Measurements from ENCODE around the gene HNRNPAB.
"Not testable (repeated sequence)": the region's sequence is repeated elsewhere in the genome, so short reads cannot be mapped to it uniquely, and the experiment has no call there.

The HNRNPAB gene

DNA sequence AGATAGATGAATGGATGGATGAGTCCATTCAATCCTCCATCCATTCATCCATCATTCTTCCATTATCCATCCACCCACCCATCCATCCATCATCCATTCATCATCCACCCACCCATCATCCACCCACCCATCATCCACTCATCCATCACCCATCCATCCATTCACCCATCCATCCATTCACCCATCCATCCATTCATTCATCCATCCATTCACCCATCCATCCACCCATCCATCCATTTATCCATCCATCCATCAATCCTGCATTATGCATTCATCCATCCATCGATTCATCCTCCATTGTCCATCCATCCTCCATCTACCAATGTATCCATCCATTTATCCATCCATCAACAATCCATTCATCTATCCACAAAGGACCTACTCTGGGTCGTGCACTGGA is 41.1 kb downstream of the HNRNPAB start:
- DNase-seq (ENCODE audit: low read depth): no peak

DNA sequence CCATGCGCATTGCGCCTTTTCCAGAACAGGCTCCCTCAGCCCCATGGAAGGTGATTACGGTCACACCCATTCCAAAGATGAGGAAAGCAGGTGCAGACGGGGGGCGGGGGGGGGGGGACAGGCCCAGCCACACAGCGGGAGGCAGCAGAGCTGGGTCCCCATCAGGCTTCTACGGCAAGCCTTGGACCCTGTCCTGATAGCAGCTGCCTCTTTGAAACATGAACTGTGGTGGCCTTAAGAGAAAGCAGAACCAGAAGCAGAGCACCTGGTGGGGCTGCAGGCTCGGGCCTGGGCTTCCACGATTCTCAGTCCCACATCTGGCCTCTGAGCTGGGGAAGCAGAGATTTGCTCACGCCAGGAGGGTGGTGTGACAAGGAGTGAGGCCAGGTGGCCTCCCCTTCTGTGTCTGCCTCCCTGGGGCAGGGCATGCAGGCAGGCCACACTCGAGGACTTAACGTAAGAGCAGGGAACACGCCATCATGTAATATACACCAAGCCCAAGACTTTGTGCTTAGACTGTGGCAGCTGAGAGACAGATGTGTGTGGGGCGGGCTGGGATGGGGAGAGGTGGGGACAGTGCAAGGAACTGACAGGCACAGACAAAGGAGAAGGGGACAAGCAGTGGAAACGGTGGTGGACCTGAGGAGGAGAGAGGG is 42.4 kb downstream of the HNRNPAB start:
- no peak for DNase-seq (ENCODE audit: low read depth)

DNA sequence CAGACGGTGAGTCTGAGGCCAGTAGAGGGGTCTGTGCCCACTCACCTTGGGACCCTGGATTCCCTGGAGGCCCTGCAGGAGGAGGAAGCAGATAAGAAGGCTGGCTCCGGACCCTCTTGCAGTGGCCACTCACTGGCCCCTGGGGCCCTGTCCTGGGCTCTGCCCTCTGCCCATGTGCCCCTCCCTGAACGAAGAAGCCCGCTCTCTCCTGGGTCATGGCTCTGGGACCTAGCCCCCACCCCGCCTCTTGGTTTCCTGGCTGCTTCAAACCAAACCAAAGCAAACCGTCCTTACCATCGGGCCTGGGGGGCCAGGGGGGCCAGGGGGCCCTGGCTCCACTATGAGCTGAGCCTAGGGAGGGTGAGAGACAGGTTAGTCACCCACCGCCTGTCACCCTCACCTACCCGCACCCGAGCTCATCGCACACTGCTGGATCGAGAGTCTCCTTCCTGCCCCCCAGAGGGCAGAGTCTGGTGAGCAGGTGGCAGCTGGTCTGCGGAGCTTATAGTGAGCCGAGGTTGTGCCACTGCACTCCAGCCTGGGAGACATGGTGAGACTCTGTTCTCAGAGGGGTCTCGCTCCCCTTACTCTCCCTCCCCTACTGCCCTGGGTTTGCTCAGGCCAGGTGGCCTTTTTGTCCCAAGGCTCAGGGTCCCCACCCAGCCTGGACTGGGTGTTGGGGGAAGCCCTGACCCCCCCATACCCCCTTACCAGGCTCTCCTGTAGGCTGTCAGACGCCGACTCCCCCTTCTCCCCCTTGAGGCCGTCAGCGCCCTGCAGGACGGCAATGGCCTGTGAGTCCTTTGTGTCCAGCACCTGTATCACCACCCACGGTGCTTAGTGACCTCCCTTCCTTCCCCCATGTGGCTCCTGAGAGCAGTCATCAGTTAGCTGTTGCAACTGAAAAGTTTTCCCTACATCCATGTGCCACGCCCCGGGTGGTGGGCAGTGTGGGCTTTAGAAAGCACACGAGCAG is 43.4 kb downstream of the HNRNPAB start:
- DNase-seq (ENCODE audit: low read depth): no peak

DNA sequence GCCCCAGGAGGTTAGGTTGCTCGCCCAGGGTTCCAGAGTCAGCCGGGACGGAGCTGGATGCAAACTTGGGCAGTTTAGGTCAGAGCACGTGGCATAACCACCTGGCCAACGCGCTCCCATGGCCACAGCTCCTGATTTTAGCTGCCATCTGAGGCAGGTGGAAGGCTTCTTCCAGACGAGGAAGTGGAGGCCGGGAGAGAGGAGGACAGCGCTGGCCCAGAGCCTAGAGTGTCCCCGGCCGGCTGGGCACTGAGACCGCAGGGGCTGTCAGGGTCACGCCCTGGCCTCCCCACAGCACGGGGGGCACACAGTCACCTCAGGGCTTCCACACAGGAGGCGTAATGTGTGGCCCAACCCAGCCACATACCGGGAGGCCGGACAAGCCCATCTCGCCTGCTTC is 44.4 kb downstream of the HNRNPAB start:
- no peak for DNase-seq (ENCODE audit: low read depth)

DNA sequence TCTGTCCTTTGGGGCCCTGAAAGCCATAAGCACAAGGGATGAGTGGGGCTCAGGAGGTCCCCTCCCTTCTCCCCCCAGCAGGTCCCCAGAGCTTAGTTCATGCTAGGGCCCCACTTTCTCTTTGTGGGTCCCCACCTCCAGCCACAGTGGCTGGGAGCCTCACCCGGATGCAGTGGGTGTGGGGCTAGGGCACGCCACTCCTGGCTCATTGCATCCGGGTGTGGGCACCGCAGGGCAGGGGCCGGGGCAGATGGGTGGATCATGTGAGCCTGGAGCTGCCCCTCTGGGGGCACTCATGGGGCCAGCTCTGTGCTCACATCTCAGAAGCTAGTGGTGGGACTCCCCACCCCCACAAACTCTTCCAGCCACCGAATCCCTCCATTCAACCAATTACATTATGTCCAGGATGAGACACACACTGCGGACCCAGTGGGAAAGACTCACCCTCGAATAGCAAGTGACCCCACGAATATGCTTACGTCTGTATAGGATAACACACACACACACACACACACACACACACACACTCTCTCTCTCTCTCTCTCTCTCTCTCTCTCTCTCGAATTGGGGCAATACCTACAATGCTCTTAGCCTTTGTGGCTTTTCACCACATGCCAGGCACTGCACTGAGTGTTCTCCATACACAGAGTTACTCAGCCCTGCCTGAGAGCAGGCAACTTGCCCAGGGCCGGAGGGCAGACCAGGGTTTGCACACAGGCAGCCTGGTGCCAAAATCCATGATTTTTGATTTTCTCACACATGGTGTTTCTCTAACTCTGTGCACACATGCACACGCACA is 45.1 kb downstream of the HNRNPAB start:
- DNase-seq (ENCODE audit: low read depth): no peak

- no peak for DNase-seq (ENCODE audit: low read depth)
Measured at GRCh38 chr5:178250263-178250662, 45.9 kb downstream of the HNRNPAB start.

DNA sequence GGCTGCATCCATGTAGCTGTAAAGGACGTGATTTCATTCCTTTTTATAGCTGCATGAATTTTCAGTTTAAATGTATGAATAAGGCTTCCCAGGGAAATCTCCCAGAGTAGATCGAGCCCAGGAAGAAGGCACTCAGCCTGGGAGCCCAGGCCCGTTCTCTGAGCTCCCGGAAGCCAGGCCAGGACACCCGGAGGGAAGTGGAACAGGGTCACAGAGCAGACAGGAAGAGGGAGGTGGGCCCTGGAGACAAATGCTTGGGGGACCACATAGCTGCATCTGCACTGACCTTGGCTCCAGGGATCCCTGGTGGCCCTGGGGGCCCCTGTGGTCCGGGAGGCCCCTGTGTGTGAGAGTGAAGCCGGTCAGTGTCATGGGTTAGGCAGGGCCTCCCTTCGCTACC is 47.9 kb downstream of the HNRNPAB start:
- DNase-seq (ENCODE audit: low read depth): no peak

DNA sequence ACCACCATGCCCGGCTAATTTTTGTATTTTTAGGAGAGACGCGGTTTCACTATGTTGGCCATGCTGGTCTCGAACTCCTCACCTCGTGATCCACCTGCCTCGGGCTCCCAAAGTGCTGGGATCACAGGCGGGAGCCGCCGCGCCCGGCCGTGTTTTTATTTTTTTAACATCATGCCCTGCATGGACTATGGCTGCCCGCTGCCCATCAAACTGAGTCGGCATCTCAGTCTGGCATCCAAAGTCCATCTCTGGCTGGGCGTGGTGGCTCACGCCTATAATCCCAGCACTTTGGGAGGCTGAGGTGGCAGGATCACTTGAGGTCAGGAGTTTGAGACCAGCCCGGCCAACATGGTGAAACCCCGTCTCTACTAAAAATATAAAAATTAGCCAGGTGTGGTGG is 49.3 kb downstream of the HNRNPAB start:
- DNase-seq (ENCODE audit: low read depth): not testable (repeated sequence)

DNA sequence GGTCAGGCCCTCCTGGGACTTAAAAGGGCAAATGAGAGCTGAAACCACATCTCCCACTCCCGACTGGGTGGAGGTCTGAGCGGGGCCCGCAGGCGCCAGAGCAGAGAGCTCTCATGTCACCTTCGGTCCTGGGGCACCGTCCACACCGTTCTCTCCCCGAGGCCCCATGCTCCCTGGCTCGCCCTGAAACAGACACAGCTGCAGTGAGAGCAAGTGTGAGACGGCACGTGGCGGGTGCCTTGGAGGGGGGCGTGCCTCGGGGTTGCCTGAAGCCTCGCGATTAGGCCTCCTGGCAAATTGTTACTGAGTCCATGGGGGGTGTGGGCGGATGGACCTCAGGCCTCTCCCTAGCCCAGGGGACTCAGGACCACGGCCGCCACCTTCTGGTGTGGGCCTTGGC is 52.4 kb downstream of the HNRNPAB start:
- no peak for DNase-seq (ENCODE audit: low read depth)

DNA sequence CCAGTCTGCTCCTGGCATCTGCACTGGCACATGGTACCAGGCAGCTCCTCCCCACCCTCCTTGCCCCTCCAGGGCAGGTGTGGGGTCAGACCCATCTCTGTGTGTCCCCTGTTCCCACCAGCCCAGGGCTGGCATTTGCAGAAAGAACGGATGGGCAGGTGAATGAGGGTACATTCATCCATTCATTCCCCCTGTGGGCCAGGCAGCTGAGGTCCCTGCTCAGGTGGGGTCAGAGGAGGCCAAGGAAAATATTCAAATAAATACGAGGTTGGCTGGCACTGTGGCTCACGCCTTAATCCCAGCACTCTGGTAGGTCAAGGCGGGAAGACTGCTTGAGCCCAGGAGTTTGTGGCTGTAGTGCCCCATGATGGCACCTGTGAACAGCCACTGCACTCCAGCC is 53.3 kb downstream of the HNRNPAB start:
- no peak for DNase-seq (ENCODE audit: low read depth)

GRCh38 chr5:178259623-178260536 is 55.5 kb downstream of the HNRNPAB start:
- no peak for DNase-seq (ENCODE audit: low read depth)
